NT2/D1 (cell line): ENCODE measurements around the gene ACAN.

Experiments used
- YY1 ChIP-seq: IDR thresholded peaks from 2 replicates; pipeline ENCODE4 v1.6.1; 2011; ENCODE audit not compliant: insufficient read length, insufficient read depth
- ZNF274 ChIP-seq: IDR thresholded peaks from 2 replicates; pipeline ENCODE4 v1.6.1; 2011; ENCODE audit warnings: mild to moderate bottlenecking, low read depth, low read length

GRCh38 chr15:88756521-88756920 is 46.7 kb upstream of the ACAN start:
- TF ChIP-seq YY1: no peak
- no peak for TF ChIP-seq ZNF274
